ENCODE results near the gene GNB3.

The GNB3 gene

DNA sequence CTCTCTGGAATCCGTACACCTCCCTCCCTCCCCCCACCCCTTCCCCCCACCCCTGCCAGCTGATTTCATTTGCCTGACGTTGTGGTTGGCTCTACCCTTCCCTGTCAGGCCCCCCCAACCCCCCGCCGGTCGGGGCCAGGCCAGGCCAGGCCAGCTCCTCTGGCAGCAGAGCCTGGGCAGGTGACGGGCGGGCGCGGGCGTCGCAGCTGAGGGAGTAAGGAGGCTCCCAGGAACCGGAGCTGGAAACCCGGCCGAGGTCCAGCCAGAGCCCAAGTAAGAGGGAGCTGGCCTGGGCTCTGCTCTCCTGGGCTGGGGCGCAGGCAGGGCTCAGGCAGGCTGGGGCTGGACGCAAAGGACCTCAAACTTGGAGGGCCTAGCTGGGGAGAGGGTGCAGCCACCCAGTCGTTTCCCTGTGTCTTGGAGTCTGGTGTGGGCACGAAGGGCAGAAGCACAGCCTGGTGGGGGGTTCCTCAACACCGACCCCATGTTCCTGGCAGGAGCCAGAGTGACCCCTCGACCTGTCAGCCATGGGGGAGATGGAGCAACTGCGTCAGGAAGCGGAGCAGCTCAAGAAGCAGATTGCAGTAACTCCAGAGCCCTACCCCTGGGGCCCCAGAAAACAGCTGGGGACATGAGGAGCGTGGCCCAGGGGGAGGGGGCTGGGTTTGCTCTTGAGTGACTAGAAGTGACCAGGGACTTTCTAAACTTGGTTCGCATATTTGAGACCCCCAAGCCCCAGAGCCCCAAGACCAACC is at the start of gene GNB3:
Gene GNB3 (plus strand): TSS at position 165 of the 755 bp plus-strand sequence. CDS start 363 bp downstream, at position 528.
- DNase-seq (ENCODE audit: low read depth) = no peak

DNA sequence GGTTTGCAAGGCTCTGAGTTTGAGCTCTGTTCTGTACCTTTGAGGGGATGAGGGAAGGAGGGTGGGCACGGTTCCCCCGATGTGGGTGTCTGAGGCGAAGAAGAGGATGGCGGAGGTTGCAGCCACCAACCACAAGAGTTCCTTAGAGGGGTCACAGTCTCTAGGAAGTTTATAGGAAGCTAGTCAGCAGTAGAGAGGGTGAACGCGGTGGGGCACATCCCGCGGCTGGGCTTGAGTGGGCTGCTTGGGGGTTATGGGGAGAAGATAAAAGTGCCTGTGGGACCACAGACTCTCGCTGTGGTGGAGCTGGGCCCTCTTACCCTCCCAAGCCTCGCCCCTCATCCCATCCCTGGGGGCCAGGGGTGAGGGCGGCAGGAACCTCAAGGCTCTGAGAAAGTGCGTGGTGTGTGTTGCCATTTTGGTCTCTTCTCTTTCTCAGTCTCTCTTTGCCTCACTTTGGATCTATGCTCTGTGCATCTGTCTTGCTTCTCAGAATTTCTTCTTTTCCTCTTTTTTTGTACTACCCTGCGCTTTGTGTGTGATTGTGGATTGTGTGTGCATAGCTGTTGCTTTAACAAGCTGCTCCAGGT is 48.7 kb upstream of the GNB3 start:
- DNase-seq (ENCODE audit: low read depth) = no peak

DNA sequence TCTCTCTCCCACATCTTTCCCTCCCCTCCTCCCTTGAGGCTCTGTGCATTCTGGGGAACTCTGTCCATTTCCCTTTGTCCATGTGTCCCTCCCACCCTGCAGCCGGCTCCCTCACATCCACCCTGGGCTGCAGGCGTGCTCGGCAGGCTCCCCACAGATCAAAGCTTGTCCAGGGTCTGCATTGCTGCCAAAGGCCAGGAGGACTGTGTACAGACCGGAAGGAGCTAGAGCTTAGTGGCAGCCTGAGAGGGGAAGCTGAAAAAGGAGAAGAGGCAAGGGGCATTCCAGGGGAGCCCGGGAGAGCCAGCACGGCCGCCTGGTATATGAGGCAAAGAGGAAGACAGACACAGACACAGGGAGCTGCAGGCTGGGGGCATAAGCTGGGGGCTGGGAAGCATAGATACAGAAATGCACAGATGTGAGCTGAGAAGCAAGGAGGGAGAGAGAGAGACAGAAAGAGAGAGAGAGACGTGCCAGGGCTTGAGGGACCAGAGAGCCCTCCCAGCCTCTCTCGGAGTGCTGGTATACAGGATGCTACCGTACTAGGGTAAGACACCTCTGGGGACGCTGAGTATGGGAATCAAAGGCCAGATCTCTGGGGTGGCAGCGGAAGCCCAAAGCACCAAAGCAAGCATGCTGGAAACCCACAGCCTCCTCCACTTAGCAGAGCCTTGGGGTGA is 48.1 kb upstream of the GNB3 start:
- no peak for DNase-seq (ENCODE audit: low read depth)

DNA sequence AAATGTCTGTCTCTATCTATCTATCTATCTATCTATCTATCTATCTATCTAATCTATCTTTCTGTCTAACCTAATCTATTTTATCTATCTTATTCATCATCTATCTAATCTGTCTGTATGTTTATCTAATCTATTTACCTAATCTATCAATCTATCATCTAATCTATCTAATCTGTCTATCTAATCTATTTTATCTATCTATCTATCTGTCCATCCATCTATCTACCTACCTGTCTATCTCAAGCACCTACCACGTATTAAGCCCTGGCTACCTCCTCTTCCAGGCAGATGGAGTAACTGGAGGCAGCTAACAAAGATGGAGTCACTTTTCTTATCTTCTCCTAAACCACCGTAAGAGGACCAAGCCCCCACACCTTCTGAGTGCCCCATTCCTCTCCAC is 45.6 kb upstream of the GNB3 start:
- no peak for DNase-seq (ENCODE audit: low read depth)

DNA sequence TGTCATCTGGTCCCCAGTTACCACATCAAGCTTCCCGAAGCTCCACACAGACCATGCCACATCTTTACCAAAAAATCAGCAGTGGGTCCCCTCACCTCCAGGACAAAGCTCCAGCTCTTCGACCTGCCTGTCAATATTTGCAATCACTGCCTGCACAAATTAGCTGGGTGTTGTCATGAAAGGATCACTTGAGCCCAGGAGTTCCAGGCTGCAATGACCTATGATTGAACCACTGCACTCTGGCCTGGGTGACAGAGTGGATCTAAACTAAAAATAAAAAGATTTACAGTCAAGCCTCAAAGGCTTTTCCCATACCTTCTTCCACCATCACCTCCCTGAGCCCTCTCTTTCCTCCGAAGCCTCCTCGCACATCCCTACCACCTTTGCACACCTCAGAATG is 44.1 kb upstream of the GNB3 start:
- no peak for DNase-seq (ENCODE audit: low read depth)

DNA sequence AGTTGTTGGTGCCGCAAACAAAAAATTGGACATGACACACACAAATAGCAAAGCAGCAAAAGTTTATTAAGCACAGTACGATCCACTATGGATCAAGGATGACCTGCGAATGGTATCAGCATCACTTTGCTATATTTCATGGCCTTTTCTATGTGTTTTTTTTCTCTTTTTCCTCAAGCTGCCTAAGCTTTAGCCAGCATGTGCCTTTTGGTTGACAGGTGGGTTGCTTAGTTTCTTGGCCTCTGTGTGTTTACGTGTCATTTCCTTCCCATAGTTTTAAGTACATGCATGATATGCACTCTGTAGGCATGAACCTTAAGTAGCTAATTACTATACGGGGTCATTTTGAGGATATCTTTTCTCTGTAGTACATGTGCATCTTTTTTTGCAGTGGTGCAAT is 41.6 kb upstream of the GNB3 start:
- no peak for DNase-seq (ENCODE audit: low read depth)

DNA sequence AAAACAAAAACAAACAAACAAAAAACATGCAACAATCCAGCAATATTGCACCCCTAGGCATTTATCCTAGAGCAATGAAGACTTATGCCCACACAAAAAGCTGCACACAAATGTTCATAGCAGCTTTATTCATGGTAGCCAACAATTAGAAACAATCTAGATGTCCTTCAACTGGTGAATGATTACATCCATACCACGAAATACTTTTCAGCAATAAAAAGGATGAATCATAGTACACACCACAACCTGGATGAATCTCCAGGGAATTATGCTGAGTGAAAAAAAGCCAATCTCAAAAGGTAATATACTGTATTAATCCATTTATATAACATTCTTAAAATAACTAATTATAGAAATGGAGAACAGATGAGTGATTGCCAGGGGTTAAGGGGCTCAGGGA is 33.6 kb upstream of the GNB3 start:
- no peak for DNase-seq (ENCODE audit: low read depth)

DNA sequence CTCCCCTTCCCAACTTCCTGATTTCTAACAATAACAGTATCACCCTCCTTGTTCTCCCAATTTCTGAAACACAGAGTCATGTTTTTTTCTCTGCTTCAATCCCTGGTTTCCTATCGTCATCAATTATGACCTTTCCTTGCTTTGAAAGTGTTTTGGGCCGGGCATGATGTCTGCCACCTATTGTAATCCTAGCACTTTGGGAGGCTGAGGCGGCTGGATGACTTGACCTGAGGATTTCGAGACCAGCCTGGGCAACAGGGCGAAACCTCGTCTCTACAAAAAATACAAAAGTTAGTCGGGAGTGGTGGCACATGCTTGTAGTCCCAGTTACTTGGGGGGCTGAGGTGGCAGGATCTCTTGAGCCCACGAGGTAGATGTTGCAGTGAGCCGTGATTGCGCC is 31.7 kb upstream of the GNB3 start:
- no peak for DNase-seq (ENCODE audit: low read depth)

DNA sequence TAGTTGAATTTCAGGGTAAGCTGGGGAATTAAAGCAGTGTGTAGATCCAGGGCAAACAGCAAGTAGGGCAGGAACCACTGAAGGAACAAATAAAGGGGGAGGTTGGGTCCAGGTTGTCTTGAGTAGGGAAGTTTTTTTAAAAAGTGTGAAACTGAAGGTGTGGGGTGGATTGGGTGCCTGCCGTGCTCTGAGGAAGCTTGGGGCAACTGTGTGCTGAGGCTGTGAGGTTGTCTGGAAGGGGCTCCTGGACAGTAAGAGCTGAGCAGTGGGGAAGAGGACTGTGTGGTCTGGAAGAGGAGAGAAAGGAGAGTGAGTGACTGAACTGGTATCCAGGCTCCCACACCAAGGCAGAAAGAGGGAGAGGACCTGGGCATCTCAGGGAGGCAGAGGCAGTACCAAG is 30.0 kb upstream of the GNB3 start:
- DNase-seq (ENCODE audit: low read depth) = no peak

DNA sequence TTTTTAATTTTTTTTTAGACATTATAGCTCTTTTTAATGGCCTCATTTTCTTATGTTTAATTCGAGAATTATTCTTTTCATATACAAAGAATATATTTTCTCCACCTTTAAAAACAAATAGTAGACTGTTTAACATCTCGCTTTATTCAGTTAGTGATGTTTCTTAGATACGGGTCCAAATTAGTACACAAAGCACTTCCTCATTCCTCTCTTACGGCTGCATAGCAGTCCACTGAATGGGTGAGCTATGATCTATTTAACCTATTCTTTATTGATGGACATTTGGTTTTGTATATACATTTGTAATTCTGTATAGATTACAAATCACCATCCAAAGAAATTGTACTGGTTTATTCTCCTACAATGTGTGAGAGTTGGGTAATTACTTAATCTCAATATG is 27.4 kb upstream of the GNB3 start:
- no peak for DNase-seq (ENCODE audit: low read depth)

DNA sequence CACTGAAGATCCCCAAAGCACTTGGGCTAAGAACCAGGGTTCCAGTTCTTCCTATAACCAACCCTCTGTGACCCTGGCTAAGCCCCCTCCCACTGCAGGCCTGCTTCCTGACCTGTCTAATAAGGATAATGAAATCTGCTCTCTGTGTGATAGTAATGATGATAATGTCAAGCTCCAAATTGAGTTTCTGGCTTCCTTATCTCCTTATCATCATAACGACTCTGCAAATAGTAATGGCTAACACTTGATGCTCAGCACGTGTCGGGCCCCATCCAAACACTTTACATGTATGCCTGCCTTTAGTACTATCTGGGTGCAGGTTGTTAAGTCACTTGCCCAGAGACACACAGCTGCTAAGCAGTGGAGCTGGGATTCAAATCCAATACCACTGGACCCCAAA is 24.1 kb upstream of the GNB3 start:
- no peak for DNase-seq (ENCODE audit: low read depth)

DNA sequence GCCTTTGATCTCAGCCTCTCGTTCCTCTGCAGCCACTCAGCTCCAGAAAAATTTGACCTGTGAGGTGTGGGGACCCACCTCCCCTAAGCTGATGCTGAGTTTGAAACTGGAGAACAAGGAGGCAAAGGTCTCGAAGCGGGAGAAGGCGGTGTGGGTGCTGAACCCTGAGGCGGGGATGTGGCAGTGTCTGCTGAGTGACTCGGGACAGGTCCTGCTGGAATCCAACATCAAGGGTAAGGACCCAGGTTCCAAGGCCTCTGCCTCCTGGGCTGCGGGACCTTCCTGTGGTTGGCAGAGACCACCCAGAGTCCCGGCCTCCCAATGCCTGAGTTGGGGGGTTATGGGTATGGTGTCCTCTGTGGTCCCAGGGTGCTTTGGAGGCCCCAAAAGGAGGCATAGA is 23.6 kb upstream of the GNB3 start:
- DNase-seq (ENCODE audit: low read depth) = no peak

DNA sequence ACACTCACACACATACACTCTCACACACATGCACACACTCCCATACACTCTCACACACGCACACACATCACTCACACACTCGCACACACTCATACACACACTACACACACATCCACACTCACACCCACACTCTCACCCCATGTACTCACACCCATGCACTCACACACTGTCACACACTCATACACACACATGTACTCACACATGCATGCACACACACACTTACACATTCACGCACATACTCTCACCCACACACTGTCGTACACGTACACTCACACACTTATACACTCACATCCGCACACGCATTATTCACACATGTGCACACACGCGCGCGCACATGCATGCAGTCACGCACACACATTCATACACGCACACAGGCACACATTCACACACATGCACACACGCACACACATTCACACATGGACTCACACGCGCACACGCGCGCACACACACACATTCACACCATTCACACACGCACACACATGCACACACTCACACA is 23.0 kb upstream of the GNB3 start:
- no peak for DNase-seq (ENCODE audit: low read depth)

DNA sequence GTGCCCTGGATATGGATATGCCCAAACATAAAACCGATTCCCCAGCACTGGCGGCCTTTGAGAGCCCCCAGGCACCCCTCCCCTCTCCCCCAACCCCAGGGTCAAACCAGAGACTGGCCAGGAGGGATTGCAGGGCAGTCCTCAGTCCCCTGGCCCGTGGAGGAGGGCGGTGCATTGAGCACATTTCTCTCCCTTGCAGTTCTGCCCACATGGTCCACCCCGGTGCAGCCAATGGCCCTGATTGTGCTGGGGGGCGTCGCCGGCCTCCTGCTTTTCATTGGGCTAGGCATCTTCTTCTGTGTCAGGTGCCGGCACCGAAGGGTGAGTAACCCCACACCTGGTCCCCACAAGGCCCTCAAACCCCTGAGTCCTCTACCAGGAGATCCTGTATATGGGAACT is 22.5 kb upstream of the GNB3 start:
- no peak for DNase-seq (ENCODE audit: low read depth)

DNA sequence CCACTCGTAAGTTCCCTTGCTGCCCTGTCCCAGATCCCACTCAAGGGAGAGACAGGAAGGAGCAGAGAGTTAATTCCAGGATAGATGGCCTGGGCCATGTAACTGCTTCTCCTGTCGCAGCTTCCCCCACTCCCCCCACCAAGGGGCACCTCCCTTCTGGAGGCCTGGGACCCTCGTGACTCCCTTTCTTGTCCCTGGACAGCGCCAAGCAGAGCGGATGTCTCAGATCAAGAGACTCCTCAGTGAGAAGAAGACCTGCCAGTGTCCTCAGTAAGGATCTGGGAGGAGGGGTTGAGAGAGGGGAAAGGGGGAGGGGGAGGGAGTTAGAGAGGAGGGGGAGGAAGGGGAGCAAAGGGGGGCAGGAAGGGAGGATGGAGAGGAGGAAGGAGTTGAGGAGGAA is 22.1 kb upstream of the GNB3 start:
- DNase-seq (ENCODE audit: low read depth) = no peak

DNA sequence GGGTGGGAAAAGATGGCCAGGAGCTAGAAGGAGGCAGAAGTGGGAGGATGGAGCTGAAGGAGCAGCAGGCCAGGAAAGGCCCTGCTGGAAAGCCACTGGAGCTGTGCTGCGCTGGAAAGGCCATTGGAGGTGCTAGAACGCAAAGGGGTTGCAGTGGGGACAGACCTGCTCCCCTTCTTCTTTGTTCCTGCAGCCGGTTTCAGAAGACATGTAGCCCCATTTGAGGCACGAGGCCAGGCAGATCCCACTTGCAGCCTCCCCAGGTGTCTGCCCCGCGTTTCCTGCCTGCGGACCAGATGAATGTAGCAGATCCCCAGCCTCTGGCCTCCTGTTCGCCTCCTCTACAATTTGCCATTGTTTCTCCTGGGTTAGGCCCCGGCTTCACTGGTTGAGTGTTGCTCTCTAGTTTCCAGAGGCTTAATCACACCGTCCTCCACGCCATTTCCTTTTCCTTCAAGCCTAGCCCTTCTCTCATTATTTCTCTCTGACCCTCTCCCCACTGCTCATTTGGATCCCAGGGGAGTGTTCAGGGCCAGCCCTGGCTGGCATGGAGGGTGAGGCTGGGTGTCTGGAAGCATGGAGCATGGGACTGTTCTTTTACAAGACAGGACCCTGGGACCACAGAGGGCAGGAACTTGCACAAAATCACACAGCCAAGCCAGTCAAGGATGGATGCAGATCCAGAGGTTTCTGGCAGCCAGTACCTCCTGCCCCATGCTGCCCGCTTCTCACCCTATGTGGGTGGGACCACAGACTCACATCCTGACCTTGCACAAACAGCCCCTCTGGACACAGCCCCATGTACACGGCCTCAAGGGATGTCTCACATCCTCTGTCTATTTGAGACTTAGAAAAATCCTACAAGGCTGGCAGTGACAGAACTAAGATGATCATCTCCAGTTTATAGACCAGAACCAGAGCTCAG is 21.4 kb upstream of the GNB3 start:
- DNase-seq (ENCODE audit: low read depth) = no peak

DNA sequence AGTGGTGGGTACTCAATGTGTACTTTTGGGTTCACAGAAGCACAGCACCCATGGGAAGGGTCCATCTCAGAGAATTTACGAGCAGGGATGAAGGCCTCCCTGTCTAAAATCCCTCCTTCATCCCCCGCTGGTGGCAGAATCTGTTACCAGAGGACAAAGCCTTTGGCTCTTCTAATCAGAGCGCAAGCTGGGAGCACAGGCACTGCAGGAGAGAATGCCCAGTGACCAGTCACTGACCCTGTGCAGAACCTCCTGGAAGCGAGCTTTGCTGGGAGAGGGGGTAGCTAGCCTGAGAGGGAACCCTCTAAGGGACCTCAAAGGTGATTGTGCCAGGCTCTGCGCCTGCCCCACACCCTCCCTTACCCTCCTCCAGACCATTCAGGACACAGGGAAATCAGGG is 20.6 kb upstream of the GNB3 start:
- no peak for DNase-seq (ENCODE audit: low read depth)

DNA sequence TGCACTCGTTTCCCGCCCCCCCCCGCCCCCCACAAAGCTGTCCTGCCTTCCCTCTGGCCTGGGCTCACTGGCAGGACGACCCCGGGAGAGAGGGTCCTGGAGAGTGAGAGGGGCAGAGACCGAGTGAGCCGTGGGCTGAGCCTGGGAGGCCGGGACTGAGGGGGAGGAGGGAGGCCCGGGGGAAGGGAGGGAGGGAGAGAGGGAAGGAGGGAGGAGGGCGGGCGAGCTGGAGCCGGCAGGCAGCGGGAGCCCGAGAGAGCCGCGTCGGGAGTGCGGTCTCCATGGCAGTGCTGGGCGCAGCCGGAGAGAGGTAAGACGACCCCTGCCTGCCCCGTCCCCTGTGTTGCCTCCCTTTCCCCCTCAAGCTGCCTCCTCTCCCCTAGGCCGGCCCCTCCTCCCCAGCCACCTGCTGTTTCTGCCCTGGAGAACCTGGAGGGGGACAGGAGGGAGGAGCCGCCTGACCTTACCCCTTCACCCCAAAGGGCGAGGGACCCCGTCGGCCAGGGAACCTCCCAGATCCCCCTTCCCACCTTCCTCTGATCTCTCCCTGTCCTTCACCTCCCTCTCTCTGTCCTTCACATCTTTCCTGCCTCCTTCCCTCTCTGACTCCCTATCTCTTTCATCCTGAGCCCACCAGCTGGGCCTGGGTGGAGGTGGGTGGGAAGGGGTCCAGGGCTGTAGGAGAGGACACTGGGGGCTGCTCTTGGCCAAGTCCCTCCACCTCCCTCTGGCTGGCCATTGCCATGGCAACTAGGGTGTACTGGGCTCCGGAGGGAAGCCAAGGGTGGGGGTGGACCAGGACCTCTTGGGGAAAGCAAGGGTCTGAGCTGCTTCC is 18.9 kb upstream of the GNB3 start, which contains the start of gene GPR162:
Gene GPR162 (plus strand): TSS at position 231 of the 835 bp plus-strand sequence. CDS start 2,078 bp downstream, outside the sequence.
- DNase-seq (ENCODE audit: low read depth) = peak; percentile 22

DNA sequence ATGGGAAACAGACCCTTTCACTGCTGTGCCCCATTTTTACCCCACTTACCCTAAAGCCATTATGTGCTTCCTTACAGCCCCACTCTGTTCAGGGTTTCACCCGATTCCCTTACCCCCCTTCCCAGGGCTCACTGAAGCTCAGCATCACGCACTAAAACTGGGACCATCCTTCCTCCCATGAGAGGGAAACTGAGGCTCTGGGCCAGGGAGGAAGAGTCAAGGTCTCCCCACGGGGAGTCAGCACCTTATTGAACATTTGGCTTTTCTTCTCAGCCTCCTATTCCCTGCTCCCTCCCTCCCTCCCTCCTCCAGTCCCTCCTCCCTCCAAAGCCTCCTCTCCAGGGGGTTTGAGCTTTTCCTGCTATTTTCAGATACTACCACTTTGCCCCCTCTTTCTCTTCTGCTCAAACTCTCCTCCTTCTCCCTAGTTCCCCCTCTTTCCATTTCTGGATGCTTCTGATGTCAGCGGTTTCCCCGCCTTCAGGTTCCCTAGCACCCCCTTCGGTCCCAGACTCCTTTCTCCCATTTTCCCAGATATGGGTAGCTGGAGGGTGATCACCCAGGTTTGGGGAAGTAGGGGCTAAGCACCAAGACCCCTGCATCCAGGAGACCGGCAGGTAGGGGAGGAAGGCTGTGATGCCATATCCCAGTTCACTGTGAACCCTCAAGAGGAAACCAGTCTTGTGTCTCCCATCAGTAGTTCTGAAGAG is 18.1 kb upstream of the GNB3 start:
- no peak for DNase-seq (ENCODE audit: low read depth)

All from stromal cell of bone marrow (primary cell).